Ovary (tissue), 3 donors: ENCODE measurements around the gene SMARCB1.

Experiments
- CTCF ChIP-seq, 3 donors: fragments of 450-650 bp in 2 of 3; fragments of 200-600 bp in 1 of 3; IDR thresholded peaks; one replicate each; pipeline versions ENCODE4 v1.5.1 to v1.8.0; 2016 to 2022; ENCODE audit warnings: antibody characterized with exemption in 3 of 3, mild to moderate bottlenecking in 1 of 3
- EP300 ChIP-seq: sonication (generic); formaldehyde crosslinking; IDR thresholded peaks from one replicate; pipeline ENCODE4 v1.6.1; 2017; ENCODE audit warnings: antibody characterized with exemption
- donor health status: DM: no; HTN: no; CAD: no.

GRCh38 chr22:23828800-23829680 lies 42.3 kb downstream of the SMARCB1 start:
- TF ChIP-seq EP300: no peak
- TF ChIP-seq CTCF (IDR thresholded peaks at IDR 0.05): no peak
